B cell (primary cell): ENCODE data around the gene TEDC2.

ENCODE experiments used
- CTCF ChIP-seq: fragments of 200-600 bp; IDR thresholded peaks from one replicate; pipeline ENCODE4 v1.8.0; 2022; ENCODE audit warnings: antibody characterized with exemption, mild to moderate bottlenecking
- EZH2 ChIP-seq: IDR thresholded peaks from 2 replicates; pipeline ENCODE4 v1.6.1; 2012; ENCODE audit warnings: borderline replicate concordance, low read depth, mild to moderate bottlenecking, moderate library complexity, low read length; ENCODE audit not compliant: insufficient read depth, poor library complexity, severe bottlenecking

- no peak for TF ChIP-seq EZH2
- no peak for TF ChIP-seq CTCF
Measured at GRCh38 chr16:2427526-2427925, 32.4 kb upstream of the TEDC2 start.
